Right lobe of liver (tissue), 4 donors: ENCODE data around the gene HSF4.

ENCODE experiments used
- CTCF ChIP-seq, 4 donors: fragments of 200-600 bp in 3 of 4; fragments of 450-650 bp in 1 of 4; IDR thresholded peaks; one replicate each; pipeline versions ENCODE4 v1.5.1 to v1.8.0; 2016 to 2022; ENCODE audit warnings: antibody characterized with exemption in 4 of 4, mild to moderate bottlenecking in 2 of 4
- POLR2A ChIP-seq: fragments of 450-650 bp; IDR thresholded peaks from one replicate; pipeline ENCODE4 v1.6.1; 2017; ENCODE audit warnings: antibody characterized with exemption, mild to moderate bottlenecking
- donor health status: DM: no; HTN: no; CAD: no.
- donor health status: DM: no; HTN: no; CAD: no.
- donor health status: DM: no; HTN: yes; CAD: no.

GRCh38 chr16:67191411-67191994 is 27.0 kb downstream of the HSF4 start:
- TF ChIP-seq CTCF (IDR thresholded peaks at IDR 0.05) (no peak), POLR2A (no peak)
